OCI-LY7 (cell line): ENCODE measurements around the gene AGFG2.

Experiments
- CTCF ChIP-seq: fragments of 200-600 bp; sonication (generic); conservative IDR thresholded peaks from 2 replicates; pipeline ENCODE4 v1.5.1; 2014; ENCODE audit warnings: mild to moderate bottlenecking, antibody characterized with exemption, low read length, moderate library complexity, mixed read lengths
- EZH2phosphoT487 ChIP-seq: fragments of 200-600 bp; sonication (generic); IDR thresholded peaks from 2 replicates; pipeline ENCODE4 v1.6.1; 2018; ENCODE audit warnings: low read depth, borderline replicate concordance, mild to moderate bottlenecking, mixed run types, antibody characterized with exemption, low read length, moderate library complexity, mixed read lengths

- peak; percentile 93 for TF ChIP-seq CTCF
- TF ChIP-seq EZH2phosphoT487, result no peak
Measured at GRCh38 chr7:100563809-100564400, 24.9 kb downstream of the AGFG2 start.
